Transverse colon (tissue), 4 donors: ENCODE data around the gene PCSK5. TPM values are rescaled to one million over a fixed set of nuclear protein-coding genes. Genes with fewer than 3 reads are reported as not detected.
A peak's percentile ranks its signal among the peaks of the same experiment; 100 is the strongest.

Source experiments
- DNase-seq: peaks from one replicate; pipeline ENCODE4 v3.0.0-alpha.2; 2019
- H3K27ac ChIP-seq, 4 donors: fragments of 200-600 bp; sonication (generic); 2 replicates each; pipeline ENCODE4 v1.5.1; 2016 to 2018; ENCODE audit warnings: inconsistent platforms in 4 of 4
- H3K27me3 ChIP-seq: fragments of 200-600 bp; sonication (generic); 2 replicates; pipeline ENCODE4 v1.5.1; 2017; ENCODE audit warnings: inconsistent platforms
- H3K36me3 ChIP-seq, 4 donors: fragments of 200-600 bp; sonication (generic); 2 replicates each; pipeline ENCODE4 v1.5.1; 2017 to 2019; ENCODE audit warnings: inconsistent platforms in 4 of 4
- H3K4me1 ChIP-seq, 4 donors: fragments of 200-600 bp; sonication (generic); 2 replicates each; pipeline ENCODE4 v1.5.1; 2017 to 2020; ENCODE audit warnings: inconsistent platforms in 4 of 4
- H3K4me3 ChIP-seq, 4 donors: fragments of 200-600 bp; sonication (generic); 1 replicate in 1 of 4; 2 replicates in 3 of 4; pipeline versions ENCODE4 v1.5.1 to v1.6.1; 2017 to 2019; ENCODE audit warnings: inconsistent platforms in 4 of 4
- H3K9me3 ChIP-seq, 2 donors: fragments of 200-600 bp; sonication (generic); 2 replicates each; pipeline ENCODE4 v1.5.1; 2017 to 2019; ENCODE audit warnings: inconsistent platforms in 2 of 2
- EP300 ChIP-seq: sonication (generic); formaldehyde crosslinking; IDR thresholded peaks from one replicate; pipeline ENCODE4 v1.6.1; 2017; ENCODE audit warnings: antibody characterized with exemption, low read depth
- POLR2A ChIP-seq: fragments of 450-650 bp; IDR thresholded peaks from one replicate; pipeline ENCODE4 v1.6.1; 2016; ENCODE audit warnings: antibody characterized with exemption, mild to moderate bottlenecking, moderate library complexity
- POLR2AphosphoS5 ChIP-seq, 3 donors: sonication (generic); formaldehyde crosslinking; IDR thresholded peaks; one replicate each; pipeline ENCODE4 v1.6.1; 2016; ENCODE audit warnings: antibody characterized with exemption in 3 of 3
- WGBS, 2 donors: methylation state at CpG; one replicate each; pipeline ENCODE4 v1.1.5; 2018; ENCODE audit warnings: low coverage in 1 of 2; 5-methylcytosine and 5-hydroxymethylcytosine counted together
- in situ Hi-C, 4 donors: fragments of 200-750 bp; cut with MboI; loops; one replicate each; pipeline versions ENCODE4 v1.15.0 to v1.15.1; 2017; ENCODE audit warnings: low sequenced_read_pairs in 3 of 4, low pct_ligation_motif_present in 1 of 4, low pct_unique_long_range_greater_than_20kb in 1 of 4
- intact Hi-C: fragments of 100-400 bp; cut with DNase I; formaldehyde crosslinking; loops from one replicate; pipeline ENCODE4 v1.15.1; 2023; ENCODE audit warnings: low total_unique reads
- total RNA-seq, 4 donors: library from RNA; depleted of rRNA; stranded (reverse); fragments of >200 nt; gene quantifications; one replicate each; pipeline ENCODE4 v1.1.0, GENCODE V29; 2016
- TF ChIP-seq, protein P1 (sequence below), 5 experiments: fragments of 200-600 bp in 3 of 5; fragments of 450-650 bp in 2 of 5; sonication (generic) in 3 of 5; IDR thresholded peaks; 1 replicate in 2 of 5; 2 replicates in 3 of 5; pipeline ENCODE4 v1.5.1; 2016 to 2017; ENCODE audit warnings: antibody characterized with exemption in 5 of 5, inconsistent platforms in 3 of 5, mild to moderate bottlenecking in 2 of 5, moderate library complexity in 1 of 5

The PCSK5 gene
- total RNA-seq, 4 donors from 2014 or later, result 110 to 248 (median 127) TPM

DNA sequence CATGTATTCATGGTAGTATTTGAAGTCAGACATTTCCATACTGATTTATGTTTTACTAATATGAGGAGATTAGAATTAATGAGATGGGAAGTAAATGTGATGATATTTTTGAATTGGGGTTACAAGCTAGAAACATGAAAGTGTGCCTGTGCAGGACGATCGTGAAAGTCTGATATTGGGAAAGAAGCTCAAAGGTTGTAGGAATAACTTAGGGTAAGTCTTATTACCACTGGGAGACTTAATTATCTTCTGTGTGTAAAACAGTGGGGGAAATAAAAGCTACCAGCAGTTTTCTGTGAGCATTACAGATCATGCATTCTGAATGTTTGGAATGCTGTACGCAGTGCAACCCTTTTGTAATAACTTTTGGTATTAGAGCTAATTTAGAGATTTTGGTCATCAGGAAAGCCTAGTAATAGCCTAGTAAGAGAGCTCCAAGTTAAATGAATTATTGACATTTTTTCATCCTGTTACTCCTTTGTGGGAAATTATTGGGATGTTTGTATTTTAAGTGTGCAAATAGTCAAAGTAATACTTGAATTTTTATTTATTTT lies 153.9 kb downstream of the PCSK5 start:
- DNase-seq, result no peak
- 82 to 87% methylated on average over 3 of the region's 3 CpGs for WGBS, 2 donors

DNA sequence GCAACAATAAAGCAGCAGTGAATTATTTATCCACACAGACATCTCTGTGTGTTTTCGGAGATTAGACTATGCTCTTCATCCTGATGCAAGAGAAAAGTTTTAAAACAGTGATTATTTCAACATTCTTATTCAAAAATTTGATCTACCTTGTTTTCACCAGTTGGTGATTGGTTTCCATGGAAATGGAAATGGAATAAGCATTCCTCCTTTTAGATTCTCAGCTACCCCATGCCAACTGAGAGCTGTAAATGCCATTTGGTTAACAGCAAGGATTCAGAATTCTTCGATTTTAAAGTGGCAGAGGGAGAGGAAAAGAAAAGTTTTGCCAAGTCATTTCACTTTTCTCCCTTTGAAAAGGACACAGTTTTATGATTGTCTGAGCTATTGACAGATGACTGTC lies 154.7 kb downstream of the PCSK5 start:
- Histone ChIP-seq H3K9me3 (no peaks in the 10 kb centered on the region), H3K4me3 (no peak overlapping the region), H3K27ac (peak overlapping the region in 2 of 4 donors; percentile 28 to 39), H3K4me1 (peaks cover 0 to 31% (median 11%) of the 10 kb centered on the region in 4 donors), H3K27me3 (no peaks in the 10 kb centered on the region), H3K36me3 (peaks cover 0 to 8% (median 0%) of the 10 kb centered on the region in 4 donors)
- 53 to 60% methylated on average over 2 of the region's 2 CpGs for WGBS, 2 donors
- in situ Hi-C loops, result no loop called here
- no peak for DNase-seq
- intact Hi-C loops, result no loop called here
- TF ChIP-seq EP300 (no peak), POLR2AphosphoS5 (IDR thresholded peaks at IDR 0.05) (no peak), POLR2A (no peak)
- TF ChIP-seq, protein P1, sequence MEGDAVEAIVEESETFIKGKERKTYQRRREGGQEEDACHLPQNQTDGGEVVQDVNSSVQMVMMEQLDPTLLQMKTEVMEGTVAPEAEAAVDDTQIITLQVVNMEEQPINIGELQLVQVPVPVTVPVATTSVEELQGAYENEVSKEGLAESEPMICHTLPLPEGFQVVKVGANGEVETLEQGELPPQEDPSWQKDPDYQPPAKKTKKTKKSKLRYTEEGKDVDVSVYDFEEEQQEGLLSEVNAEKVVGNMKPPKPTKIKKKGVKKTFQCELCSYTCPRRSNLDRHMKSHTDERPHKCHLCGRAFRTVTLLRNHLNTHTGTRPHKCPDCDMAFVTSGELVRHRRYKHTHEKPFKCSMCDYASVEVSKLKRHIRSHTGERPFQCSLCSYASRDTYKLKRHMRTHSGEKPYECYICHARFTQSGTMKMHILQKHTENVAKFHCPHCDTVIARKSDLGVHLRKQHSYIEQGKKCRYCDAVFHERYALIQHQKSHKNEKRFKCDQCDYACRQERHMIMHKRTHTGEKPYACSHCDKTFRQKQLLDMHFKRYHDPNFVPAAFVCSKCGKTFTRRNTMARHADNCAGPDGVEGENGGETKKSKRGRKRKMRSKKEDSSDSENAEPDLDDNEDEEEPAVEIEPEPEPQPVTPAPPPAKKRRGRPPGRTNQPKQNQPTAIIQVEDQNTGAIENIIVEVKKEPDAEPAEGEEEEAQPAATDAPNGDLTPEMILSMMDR (IDR thresholded peaks at IDR 0.05), result no peak

More for the DNA sequence above, 153.9 kb downstream of the PCSK5 start:
- no peak overlapping the region for H3K27ac ChIP-seq
- no peak overlapping the region for H3K4me3 ChIP-seq
- peaks cover 0 to 8% (median 0%) of the 10 kb centered on the region in 4 donors for H3K36me3 ChIP-seq
- intact Hi-C loops, result no loop called here
- TF ChIP-seq, protein P1 (IDR thresholded peaks at IDR 0.05), result no peak
- no peak for TF ChIP-seq POLR2AphosphoS5 (IDR thresholded peaks at IDR 0.05)
- no peak for TF ChIP-seq EP300
- TF ChIP-seq POLR2A, result no peak
- H3K27me3 ChIP-seq, result no peaks in the 10 kb centered on the region
- in situ Hi-C loops, result no loop called here
- peaks cover 0 to 26% (median 11%) of the 10 kb centered on the region in 4 donors for H3K4me1 ChIP-seq
- H3K9me3 ChIP-seq, result no peaks in the 10 kb centered on the region

GRCh38 chr9:76049341-76049740 lies 158.9 kb downstream of the PCSK5 start:
- intact Hi-C loops (no loop called here), in situ Hi-C loops (no loop called here)
- Histone ChIP-seq H3K27ac (peak overlapping the region; percentile 49 to 78 (median 64)), H3K4me1 (peaks cover 0 to 33% (median 11%) of the 10 kb centered on the region in 4 donors), H3K36me3 (no peaks in the 10 kb centered on the region), H3K4me3 (no peak overlapping the region), H3K9me3 (no peaks in the 10 kb centered on the region), H3K27me3 (no peaks in the 10 kb centered on the region)
- 20 to 66% methylated on average over 1 to 2 of the region's 2 CpGs for WGBS, 2 donors
- peak; percentile 80 for DNase-seq
- TF ChIP-seq, protein P1 (IDR thresholded peaks at IDR 0.05), result no peak
- peak in 2 of 3 donors; percentile 36 to 72 for TF ChIP-seq POLR2AphosphoS5 (IDR thresholded peaks at IDR 0.05)

- WGBS, 2 donors, result 92 to 93% methylated on average over 11 of the region's 11 CpGs
- Histone ChIP-seq H3K4me3 (no peak overlapping the region), H3K27ac (no peak overlapping the region), H3K27me3 (no peaks in the 10 kb centered on the region), H3K4me1 (no peaks in the 10 kb centered on the region), H3K36me3 (peaks cover 0 to 8% (median 0%) of the 10 kb centered on the region in 4 donors), H3K9me3 (no peaks in the 10 kb centered on the region)
- TF ChIP-seq, protein P1 (IDR thresholded peaks at IDR 0.05), result no peak
- TF ChIP-seq POLR2AphosphoS5 (IDR thresholded peaks at IDR 0.05) (no peak), EP300 (no peak), POLR2A (no peak)
- in situ Hi-C loops (no loop called here), intact Hi-C loops (no loop called here)
- DNase-seq, result no peak
Measured at GRCh38 chr9:76067696-76068095, 177.2 kb downstream of the PCSK5 start.
